Neural cell (in vitro differentiated cells): Measurements from ENCODE around the gene ATXN2. TPM values are rescaled to one million over a fixed set of nuclear protein-coding genes. Genes with fewer than 3 reads are reported as not detected.

ENCODE experiments used
- H2AFZ ChIP-seq: fragments of 200-600, 300-800 bp; sonication (generic), shearing (Covaris generic); 2 replicates; pipeline ENCODE4 v1.6.0; 2014; ENCODE audit warnings: low read depth, mild to moderate bottlenecking, antibody characterized with exemption, low read length, moderate library complexity
- H3F3A ChIP-seq: fragments of 200-600 bp; shearing (Covaris generic); 2 replicates; pipeline ENCODE4 v1.6.1; 2016; ENCODE audit warnings: mild to moderate bottlenecking, moderate library complexity, mixed read lengths, antibody characterized with exemption, low read length; ENCODE audit not compliant: insufficient read depth, poor library complexity, severe bottlenecking
- H3K27ac ChIP-seq: fragments of 200-600, 300-800 bp; sonication (generic), shearing (Covaris generic); 2 replicates; pipeline ENCODE4 v1.5.1; 2014; ENCODE audit warnings: mild to moderate bottlenecking, low read length, moderate library complexity
- H3K27me3 ChIP-seq: fragments of 300-800, 200-600 bp; sonication (generic), shearing (Covaris generic); 2 replicates; pipeline ENCODE4 v1.6.0; 2014; ENCODE audit warnings: mild to moderate bottlenecking, low read depth, low read length, moderate library complexity; ENCODE audit not compliant: insufficient read depth
- H3K36me3 ChIP-seq: fragments of 300-800, 200-600 bp; sonication (generic), shearing (Covaris generic); 2 replicates; pipeline ENCODE4 v1.5.1; 2014; ENCODE audit warnings: mild to moderate bottlenecking, antibody characterized with exemption, low read length, moderate library complexity; ENCODE audit not compliant: insufficient read depth
- H3K4me2 ChIP-seq: fragments of 300-800, 200-600 bp; sonication (generic), shearing (Covaris generic); 2 replicates; pipeline ENCODE4 v1.6.0; 2014; ENCODE audit warnings: mild to moderate bottlenecking, low read length
- H3K4me3 ChIP-seq: fragments of 300-800, 200-600 bp; sonication (generic), shearing (Covaris generic); 2 replicates; pipeline ENCODE4 v1.5.1; 2014; ENCODE audit warnings: mild to moderate bottlenecking, low read length, moderate library complexity
- H3K79me2 ChIP-seq: fragments of 200-600 bp; shearing (Covaris generic); replicated peaks from 2 replicates; pipeline ENCODE4 v1.6.0; 2014; ENCODE audit warnings: mild to moderate bottlenecking, low read length, moderate library complexity; ENCODE audit not compliant: insufficient read depth
- H3K9ac ChIP-seq: fragments of 300-800, 200-600 bp; sonication (generic), shearing (Covaris generic); 2 replicates; pipeline ENCODE4 v1.6.1; 2016; ENCODE audit warnings: mild to moderate bottlenecking, low read length, mixed read lengths
- H3K9me2 ChIP-seq: fragments of 200-600 bp; shearing (Covaris generic); 2 replicates; pipeline ENCODE4 v1.6.1; 2016; ENCODE audit warnings: mild to moderate bottlenecking, low read length, mixed read lengths; ENCODE audit not compliant: insufficient read depth
- H3K9me3 ChIP-seq: fragments of 200-600, 300-800 bp; sonication (generic), shearing (Covaris generic); 2 replicates; pipeline ENCODE4 v1.6.1; 2016; ENCODE audit warnings: mild to moderate bottlenecking, mixed run types, low read length, moderate library complexity, mixed read lengths
- H4K20me1 ChIP-seq: fragments of 200-600 bp; shearing (Covaris generic); 2 replicates; pipeline ENCODE4 v1.6.1; 2016; ENCODE audit warnings: mild to moderate bottlenecking, mixed run types; ENCODE audit not compliant: insufficient read depth
- EP300 ChIP-seq: fragments of 450-650 bp; conservative IDR thresholded peaks from 2 replicates; pipeline ENCODE4 v1.6.1; 2014; ENCODE audit warnings: antibody characterized with exemption, mild to moderate bottlenecking, moderate library complexity; ENCODE audit not compliant: poor library complexity, severe bottlenecking
- EZH2 ChIP-seq: fragments of 200-600, 300-800 bp; shearing (Covaris generic), sonication (generic); IDR thresholded peaks from 2 replicates; pipeline ENCODE4 v1.6.1; 2014; ENCODE audit warnings: antibody characterized with exemption, low read length, borderline replicate concordance, mild to moderate bottlenecking; ENCODE audit not compliant: insufficient read depth, poor library complexity, severe bottlenecking
- MXI1 ChIP-seq: fragments of 450-650 bp; conservative IDR thresholded peaks from 2 replicates; pipeline ENCODE4 v1.6.1; 2014; ENCODE audit warnings: antibody characterized with exemption, mild to moderate bottlenecking; ENCODE audit not compliant: poor library complexity, severe bottlenecking
- POLR2AphosphoS5 ChIP-seq: IDR thresholded peaks from 2 replicates; pipeline ENCODE4 v1.6.1; 2012
- RAD21 ChIP-seq: fragments of 450-650 bp; conservative IDR thresholded peaks from 2 replicates; pipeline ENCODE4 v1.6.1; 2014; ENCODE audit warnings: antibody characterized with exemption, mild to moderate bottlenecking, moderate library complexity
- SMC3 ChIP-seq: fragments of 450-650 bp; conservative IDR thresholded peaks from 2 replicates; pipeline ENCODE4 v1.6.1; 2014; ENCODE audit warnings: antibody characterized with exemption, mild to moderate bottlenecking, moderate library complexity; ENCODE audit not compliant: poor library complexity
- TAF1 ChIP-seq: IDR thresholded peaks from 2 replicates; pipeline ENCODE4 v1.6.1; 2012; ENCODE audit warnings: low read depth
- polyA plus RNA-seq: library from polyadenylated mRNA; depleted of rRNA; stranded (reverse); fragments of >200 nt; gene quantifications from 2 replicates; pipeline ENCODE4 v1.2.3, GENCODE V29; 2014
- TF ChIP-seq, protein P1 (sequence below): IDR thresholded peaks from 2 replicates; pipeline ENCODE4 v1.6.1; 2012; ENCODE audit warnings: borderline replicate concordance
- TF ChIP-seq, protein P2 (sequence below): fragments of 450-650 bp; IDR thresholded peaks from 2 replicates; pipeline ENCODE4 v1.5.1; 2014; ENCODE audit warnings: antibody characterized with exemption, mild to moderate bottlenecking, moderate library complexity; ENCODE audit not compliant: poor library complexity, severe bottlenecking

Gene ATXN2
- polyA plus RNA-seq, 1 donor from 2014 or later: 12.6 TPM

DNA sequence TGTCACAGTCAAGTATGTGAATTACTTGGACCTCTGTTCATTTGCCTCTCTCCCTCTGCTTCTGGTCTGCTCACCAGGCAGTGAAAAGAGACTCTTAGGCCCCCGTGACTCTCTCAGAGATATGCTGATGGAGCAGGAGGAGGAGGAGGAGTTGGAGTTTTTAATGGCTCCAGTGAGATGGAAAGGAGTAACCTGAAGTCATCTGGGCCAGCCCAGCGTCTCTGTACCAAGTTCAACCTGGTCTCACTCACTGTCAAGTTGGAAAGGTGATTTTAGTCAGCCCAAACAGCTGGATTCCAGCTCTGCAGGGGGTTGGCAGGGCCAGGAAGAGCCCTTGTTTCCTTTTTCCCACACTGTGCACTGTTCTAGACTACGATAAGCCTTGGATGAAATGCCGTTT lies 144.8 kb downstream of the ATXN2 start:
- H3K9me2 ChIP-seq: no peaks in the 10 kb centered on the region
- no peaks in the 10 kb centered on the region for H3K27me3 ChIP-seq
- peaks cover 9% of the 10 kb centered on the region for H3K36me3 ChIP-seq
- no peak overlapping the region for H2AFZ ChIP-seq
- TF ChIP-seq, protein P1, sequence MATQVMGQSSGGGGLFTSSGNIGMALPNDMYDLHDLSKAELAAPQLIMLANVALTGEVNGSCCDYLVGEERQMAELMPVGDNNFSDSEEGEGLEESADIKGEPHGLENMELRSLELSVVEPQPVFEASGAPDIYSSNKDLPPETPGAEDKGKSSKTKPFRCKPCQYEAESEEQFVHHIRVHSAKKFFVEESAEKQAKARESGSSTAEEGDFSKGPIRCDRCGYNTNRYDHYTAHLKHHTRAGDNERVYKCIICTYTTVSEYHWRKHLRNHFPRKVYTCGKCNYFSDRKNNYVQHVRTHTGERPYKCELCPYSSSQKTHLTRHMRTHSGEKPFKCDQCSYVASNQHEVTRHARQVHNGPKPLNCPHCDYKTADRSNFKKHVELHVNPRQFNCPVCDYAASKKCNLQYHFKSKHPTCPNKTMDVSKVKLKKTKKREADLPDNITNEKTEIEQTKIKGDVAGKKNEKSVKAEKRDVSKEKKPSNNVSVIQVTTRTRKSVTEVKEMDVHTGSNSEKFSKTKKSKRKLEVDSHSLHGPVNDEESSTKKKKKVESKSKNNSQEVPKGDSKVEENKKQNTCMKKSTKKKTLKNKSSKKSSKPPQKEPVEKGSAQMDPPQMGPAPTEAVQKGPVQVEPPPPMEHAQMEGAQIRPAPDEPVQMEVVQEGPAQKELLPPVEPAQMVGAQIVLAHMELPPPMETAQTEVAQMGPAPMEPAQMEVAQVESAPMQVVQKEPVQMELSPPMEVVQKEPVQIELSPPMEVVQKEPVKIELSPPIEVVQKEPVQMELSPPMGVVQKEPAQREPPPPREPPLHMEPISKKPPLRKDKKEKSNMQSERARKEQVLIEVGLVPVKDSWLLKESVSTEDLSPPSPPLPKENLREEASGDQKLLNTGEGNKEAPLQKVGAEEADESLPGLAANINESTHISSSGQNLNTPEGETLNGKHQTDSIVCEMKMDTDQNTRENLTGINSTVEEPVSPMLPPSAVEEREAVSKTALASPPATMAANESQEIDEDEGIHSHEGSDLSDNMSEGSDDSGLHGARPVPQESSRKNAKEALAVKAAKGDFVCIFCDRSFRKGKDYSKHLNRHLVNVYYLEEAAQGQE: no peak
- TF ChIP-seq RAD21 (no peak), EZH2 (no peak), SMC3 (no peak), MXI1 (no peak), POLR2AphosphoS5 (no peak), TAF1 (no peak), EP300 (no peak)
- TF ChIP-seq, protein P2, sequence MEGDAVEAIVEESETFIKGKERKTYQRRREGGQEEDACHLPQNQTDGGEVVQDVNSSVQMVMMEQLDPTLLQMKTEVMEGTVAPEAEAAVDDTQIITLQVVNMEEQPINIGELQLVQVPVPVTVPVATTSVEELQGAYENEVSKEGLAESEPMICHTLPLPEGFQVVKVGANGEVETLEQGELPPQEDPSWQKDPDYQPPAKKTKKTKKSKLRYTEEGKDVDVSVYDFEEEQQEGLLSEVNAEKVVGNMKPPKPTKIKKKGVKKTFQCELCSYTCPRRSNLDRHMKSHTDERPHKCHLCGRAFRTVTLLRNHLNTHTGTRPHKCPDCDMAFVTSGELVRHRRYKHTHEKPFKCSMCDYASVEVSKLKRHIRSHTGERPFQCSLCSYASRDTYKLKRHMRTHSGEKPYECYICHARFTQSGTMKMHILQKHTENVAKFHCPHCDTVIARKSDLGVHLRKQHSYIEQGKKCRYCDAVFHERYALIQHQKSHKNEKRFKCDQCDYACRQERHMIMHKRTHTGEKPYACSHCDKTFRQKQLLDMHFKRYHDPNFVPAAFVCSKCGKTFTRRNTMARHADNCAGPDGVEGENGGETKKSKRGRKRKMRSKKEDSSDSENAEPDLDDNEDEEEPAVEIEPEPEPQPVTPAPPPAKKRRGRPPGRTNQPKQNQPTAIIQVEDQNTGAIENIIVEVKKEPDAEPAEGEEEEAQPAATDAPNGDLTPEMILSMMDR: no peak
- no peaks in the 10 kb centered on the region for H3F3A ChIP-seq
- no peaks in the 10 kb centered on the region for H3K79me2 ChIP-seq
- no peak overlapping the region for H3K4me2 ChIP-seq
- H4K20me1 ChIP-seq: no peaks in the 10 kb centered on the region
- H3K4me3 ChIP-seq: no peak overlapping the region
- no peaks in the 10 kb centered on the region for H3K9me3 ChIP-seq
- no peak overlapping the region for H3K27ac ChIP-seq
- H3K9ac ChIP-seq: no peak overlapping the region

DNA sequence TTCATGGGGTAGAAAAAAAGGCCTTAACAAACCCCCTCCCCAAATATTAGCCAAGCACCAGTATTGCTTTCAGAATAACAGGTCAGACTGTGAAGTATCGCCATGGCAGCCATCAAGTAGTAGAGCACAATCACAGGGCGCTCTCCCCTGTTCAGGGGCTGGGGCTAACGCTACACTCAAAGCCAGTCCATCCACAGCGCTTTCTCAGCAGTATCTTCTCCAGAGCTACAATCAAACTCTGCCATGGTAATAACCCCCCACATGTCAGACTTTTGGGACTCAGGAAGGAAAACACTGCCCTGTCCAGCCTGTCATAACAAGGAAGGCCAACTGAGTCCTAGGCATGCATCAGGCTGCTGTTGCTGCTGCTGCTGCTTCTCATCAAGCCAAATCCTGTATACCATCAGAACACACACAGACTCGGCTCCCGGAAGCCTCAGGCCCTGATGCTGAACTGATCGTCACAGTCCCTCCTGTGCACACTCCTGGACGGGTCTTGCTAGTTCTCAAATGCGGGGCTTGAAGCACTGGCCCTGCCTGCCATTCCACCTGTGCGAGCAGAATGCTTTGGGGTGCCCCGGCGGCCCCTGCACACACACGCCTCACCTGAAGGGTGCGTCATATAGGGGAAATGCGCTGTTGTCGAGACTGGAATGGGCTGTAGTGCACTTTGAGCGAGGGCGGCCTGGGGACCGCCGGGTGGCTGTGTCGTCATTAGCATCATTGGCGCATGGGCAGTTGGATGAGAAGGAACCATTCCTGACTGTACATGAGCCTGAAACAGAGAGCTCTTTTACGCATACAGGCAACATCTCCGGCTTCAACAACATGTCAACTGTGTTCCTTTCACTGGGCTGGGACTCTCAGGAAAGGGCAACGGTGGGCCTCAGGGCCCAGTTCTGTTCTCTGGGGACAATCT lies 145.8 kb downstream of the ATXN2 start:
- Histone ChIP-seq H3K9ac (no peak overlapping the region), H3K4me2 (no peak overlapping the region), H2AFZ (no peak overlapping the region), H3K9me3 (no peaks in the 10 kb centered on the region), H3K4me3 (no peak overlapping the region), H3K79me2 (no peaks in the 10 kb centered on the region), H3K9me2 (no peaks in the 10 kb centered on the region), H3F3A (no peaks in the 10 kb centered on the region), H4K20me1 (no peaks in the 10 kb centered on the region), H3K27me3 (no peaks in the 10 kb centered on the region), H3K36me3 (peaks cover 9% of the 10 kb centered on the region), H3K27ac (no peak overlapping the region)
- TF ChIP-seq MXI1 (no peak), SMC3 (no peak), RAD21 (no peak), EZH2 (no peak), POLR2AphosphoS5 (no peak), TAF1 (no peak)
- TF ChIP-seq, protein P1: no peak
- TF ChIP-seq, protein P2: no peak
